Adrenal gland (tissue), 12 donors: ENCODE measurements around the gene ADAMTSL1. TPM values are rescaled to one million over a fixed set of nuclear protein-coding genes. Genes with fewer than 3 reads are reported as not detected.

Experiments
- DNase-seq, 7 donors: peaks; one replicate each; pipeline ENCODE4 v3.0.0-alpha.2; 2019 to 2020
- H3K27ac ChIP-seq, 5 donors: fragments of 200-600 bp; sonication (generic) in 4 of 5; 1 replicate in 3 of 5; 2 replicates in 2 of 5; pipeline versions ENCODE4 v1.5.1 to v1.8.0; 2016 to 2020; ENCODE audit warnings: mild to moderate bottlenecking in 1 of 5
- H3K27me3 ChIP-seq: fragments of 200-600 bp; 2 replicates; pipeline ENCODE4 v1.8.0; 2021
- H3K36me3 ChIP-seq, 2 donors: fragments of 200-600 bp; replicated peaks in 1 of 2; 1 replicate in 1 of 2; 2 replicates in 1 of 2; pipeline versions ENCODE4 v1.5.1 to v1.8.0; 2018 to 2022
- H3K4me1 ChIP-seq, 2 donors: fragments of 200-600 bp; replicated peaks in 1 of 2; 1 replicate in 1 of 2; 2 replicates in 1 of 2; pipeline versions ENCODE4 v1.5.1 to v1.8.0; 2018 to 2021
- H3K4me3 ChIP-seq, 4 donors: fragments of 200-600 bp; sonication (generic) in 3 of 4; one replicate each; pipeline ENCODE4 v1.5.1; 2016 to 2018
- H3K9me3 ChIP-seq, 3 donors: fragments of 200-600 bp; sonication (generic) in 1 of 3; replicated peaks in 1 of 3; 1 replicate in 2 of 3; 2 replicates in 1 of 3; pipeline versions ENCODE4 v1.5.1 to v1.8.0; 2016 to 2021
- CTCF ChIP-seq, 6 experiments: fragments of 450-650 bp in 4 of 6; fragments of 200-600 bp in 2 of 6; sonication (generic) in 1 of 6; IDR thresholded peaks; 1 replicate in 5 of 6; 2 replicates in 1 of 6; pipeline versions ENCODE4 v1.5.1 to v1.8.0; 2016 to 2021; ENCODE audit warnings: antibody characterized with exemption in 6 of 6, mild to moderate bottlenecking in 2 of 6, moderate library complexity in 1 of 6
- POLR2A ChIP-seq, 2 donors: fragments of 450-650 bp; IDR thresholded peaks; one replicate each; pipeline ENCODE4 v1.6.1; 2017; ENCODE audit warnings: antibody characterized with exemption in 2 of 2, mild to moderate bottlenecking in 2 of 2, moderate library complexity in 1 of 2
- WGBS, 4 donors: extraction: QIAGEN DNeasy Blood & Tissue Kit in 2 of 4; methylation state at CpG; one replicate each; pipeline versions ENCODE4 v1.1.5 to v1.1.7; 2013 to 2017; 5-methylcytosine and 5-hydroxymethylcytosine counted together
- intact Hi-C, 2 donors: fragments of 100-400 bp; cut with DNase I; formaldehyde crosslinking; loops; one replicate each; pipeline versions ENCODE4 v1.14.1 to v1.15.0; 2022 to 2023
- microRNA-seq, 3 donors: library from miRNA; unstranded; fragments of <30 nt; microRNA quantifications; one replicate each; pipeline ENCODE4, GENCODE V29; 2017 to 2020
- polyA plus RNA-seq, 3 donors: library from polyadenylated mRNA; stranded (reverse); fragments of 200-250 nt in 2 of 3; fragments of 350-450 nt in 1 of 3; fragmentation: Illumina TruSeq in 1 of 3; extraction: RNeasy Lipid Tissue Mini Kit (QIAGEN cat#74804) in 1 of 3; gene quantifications; one replicate each; pipeline ENCODE4 v1.2.3, GENCODE V29; 2013 to 2014
- small RNA-seq, 2 donors: library from RNA; depleted of rRNA; stranded (forward); fragments of <200 nt; gene quantifications; one replicate each; pipeline ENCODE3, GENCODE V24; 2016
- total RNA-seq, 9 donors: library from RNA; depleted of rRNA in 4 of 9; stranded (reverse); fragments of >200 nt in 4 of 9; fragments of 120-200 nt in 1 of 9; fragmentation: NEBNext Ultra II Directional in 1 of 9; extraction: Animal tissue kit (Norgen Biotek cat#: 25700) in 1 of 9; gene quantifications; one replicate each; pipeline versions ENCODE4 v1.1.0 to v1.2.4, GENCODE V29; 2013 to 2023
- donor health status: healthy with polysubstance abuse.
- donor health status: Bipolar disorder and iron deficiency.
- donor health status: DM: yes; HTN: yes; CAD: no.
- donor health status: DM: no; HTN: no; CAD: no.
- donor health status: DM: no; HTN: no; CAD: no.
- donor health status: DM: yes; HTN: yes; CAD: no.

ADAMTSL1 gene
- total and polyA plus RNA-seq, 12 donors, result 4.9 to 38.1 (median 20.6) TPM

GRCh38 chr9:18951936-18952335 is 478.0 kb downstream of the ADAMTSL1 start:
- H3K9me3 ChIP-seq, result no peaks in the 10 kb centered on the region
- WGBS, 4 donors, result 81 to 91% (median 87%) methylated on average over 1 of the region's 1 CpG
- TF ChIP-seq CTCF (IDR thresholded peaks at IDR 0.05) (no peak), POLR2A (IDR thresholded peaks at IDR 0.05) (no peak)

DNA sequence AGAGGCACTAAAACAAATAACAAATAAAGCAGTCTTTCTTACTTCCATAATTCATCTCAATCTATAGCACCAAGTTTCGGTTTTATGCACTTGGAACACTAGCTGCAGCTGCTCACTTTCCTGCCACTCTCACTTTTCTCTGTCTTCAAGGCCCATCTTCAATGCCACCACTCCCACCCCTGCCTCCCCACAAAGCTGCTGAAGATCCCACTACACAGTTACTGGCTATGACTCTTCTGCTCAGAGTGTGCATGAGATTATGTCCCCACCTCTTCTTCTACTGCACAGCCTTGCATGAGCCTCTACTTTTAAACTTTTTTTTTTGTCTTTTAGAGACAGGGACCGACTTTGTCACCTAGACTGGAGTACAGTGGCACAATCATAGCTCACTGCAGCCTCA is 481.7 kb downstream of the ADAMTSL1 start:
- no peak overlapping the region for H3K4me3 ChIP-seq
- intact Hi-C loops, result no loop called here
- H3K27me3 ChIP-seq, result no peaks in the 10 kb centered on the region
- H3K27ac ChIP-seq, result no peak overlapping the region
- no peaks in the 10 kb centered on the region for H3K9me3 ChIP-seq
- no peaks in the 10 kb centered on the region for H3K36me3 ChIP-seq
- DNase-seq, result no peak
- WGBS, 4 donors, result 83 to 88% (median 85%) methylated on average over 2 of the region's 2 CpGs
- no peak for TF ChIP-seq POLR2A (IDR thresholded peaks at IDR 0.05)
- no peaks in the 10 kb centered on the region for H3K4me1 ChIP-seq

More at GRCh38 chr9:18951936-18952335, 478.0 kb downstream of the ADAMTSL1 start:
- intact Hi-C loops, result no loop called here
- Histone ChIP-seq H3K4me1 (no peaks in the 10 kb centered on the region), H3K4me3 (no peak overlapping the region), H3K27ac (no peak overlapping the region), H3K36me3 (no peaks in the 10 kb centered on the region), H3K27me3 (no peaks in the 10 kb centered on the region)
- no peak for DNase-seq

Small RNA genes lying within 50 kb of the gene (microRNA-seq; reads per million reads assigned to microRNA genes)
- 0 to 0.45 (median 0.38) reads per million in 3 donors for gene MIR3152

Small RNA genes lying within 50 kb of the gene (small RNA-seq; reads per million reads assigned to genes)
- gene MIR3152, result 0 to 0.12 reads per million in 2 donors
